K562 treated with DMSO at 1 percent for 12 hours (cell line): Measurements from ENCODE around the gene IPO4. TPM values are rescaled to one million over a fixed set of nuclear protein-coding genes. Genes with fewer than 3 reads are reported as not detected.

ENCODE experiments used
- total RNA-seq: library from RNA; unstranded; fragments of 300-600 nt; gene quantifications from 2 replicates; pipeline ENCODE4 v1.2.3, GENCODE V29; 2022; ENCODE audit not compliant: insufficient read depth

IPO4 gene, protein sequence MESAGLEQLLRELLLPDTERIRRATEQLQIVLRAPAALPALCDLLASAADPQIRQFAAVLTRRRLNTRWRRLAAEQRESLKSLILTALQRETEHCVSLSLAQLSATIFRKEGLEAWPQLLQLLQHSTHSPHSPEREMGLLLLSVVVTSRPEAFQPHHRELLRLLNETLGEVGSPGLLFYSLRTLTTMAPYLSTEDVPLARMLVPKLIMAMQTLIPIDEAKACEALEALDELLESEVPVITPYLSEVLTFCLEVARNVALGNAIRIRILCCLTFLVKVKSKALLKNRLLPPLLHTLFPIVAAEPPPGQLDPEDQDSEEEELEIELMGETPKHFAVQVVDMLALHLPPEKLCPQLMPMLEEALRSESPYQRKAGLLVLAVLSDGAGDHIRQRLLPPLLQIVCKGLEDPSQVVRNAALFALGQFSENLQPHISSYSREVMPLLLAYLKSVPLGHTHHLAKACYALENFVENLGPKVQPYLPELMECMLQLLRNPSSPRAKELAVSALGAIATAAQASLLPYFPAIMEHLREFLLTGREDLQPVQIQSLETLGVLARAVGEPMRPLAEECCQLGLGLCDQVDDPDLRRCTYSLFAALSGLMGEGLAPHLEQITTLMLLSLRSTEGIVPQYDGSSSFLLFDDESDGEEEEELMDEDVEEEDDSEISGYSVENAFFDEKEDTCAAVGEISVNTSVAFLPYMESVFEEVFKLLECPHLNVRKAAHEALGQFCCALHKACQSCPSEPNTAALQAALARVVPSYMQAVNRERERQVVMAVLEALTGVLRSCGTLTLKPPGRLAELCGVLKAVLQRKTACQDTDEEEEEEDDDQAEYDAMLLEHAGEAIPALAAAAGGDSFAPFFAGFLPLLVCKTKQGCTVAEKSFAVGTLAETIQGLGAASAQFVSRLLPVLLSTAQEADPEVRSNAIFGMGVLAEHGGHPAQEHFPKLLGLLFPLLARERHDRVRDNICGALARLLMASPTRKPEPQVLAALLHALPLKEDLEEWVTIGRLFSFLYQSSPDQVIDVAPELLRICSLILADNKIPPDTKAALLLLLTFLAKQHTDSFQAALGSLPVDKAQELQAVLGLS
- total RNA-seq, result 12.2 and 13.1 TPM in 2 replicates

DNA sequence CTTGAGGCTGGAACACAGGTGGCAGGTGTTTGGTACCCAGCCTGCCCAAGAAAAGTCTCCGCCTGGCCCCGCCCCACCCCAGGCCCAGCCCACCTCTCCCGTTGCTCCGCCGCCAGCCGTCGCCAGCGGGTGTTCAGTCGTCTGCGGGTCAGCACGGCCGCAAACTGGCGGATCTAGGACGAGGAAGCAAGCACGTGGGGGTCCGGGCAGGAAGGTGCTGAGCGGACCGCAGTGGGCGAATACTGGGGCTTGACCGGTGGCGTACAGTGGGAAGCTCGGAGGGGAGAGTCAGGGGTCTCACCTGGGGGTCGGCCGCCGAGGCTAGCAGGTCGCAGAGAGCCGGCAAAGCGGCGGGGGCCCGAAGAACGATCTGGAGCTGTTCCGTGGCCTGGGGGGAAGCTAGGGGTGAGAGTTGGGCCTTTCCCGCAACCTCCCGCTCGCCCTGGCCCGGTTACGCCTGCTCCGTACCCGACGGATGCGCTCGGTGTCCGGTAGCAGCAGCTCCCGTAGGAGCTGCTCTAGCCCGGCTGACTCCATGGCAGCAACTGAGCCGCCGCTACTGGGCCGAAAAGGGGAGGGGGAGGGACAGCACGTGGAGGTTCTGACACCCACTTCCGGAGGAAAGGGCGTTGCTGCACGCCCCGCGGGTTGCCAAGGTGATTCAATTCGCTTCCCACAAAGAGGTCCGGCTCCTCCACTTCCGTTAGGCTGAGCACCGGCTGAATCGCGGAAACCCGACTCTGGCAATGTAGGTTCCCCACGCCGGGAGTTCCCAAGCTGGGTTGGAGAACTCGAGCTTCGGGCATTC is at the start of gene IPO4:
IPO4 (minus strand) TSS at position 566 of the 808 bp plus-strand sequence; CDS start at position 537, 29 bp downstream.

DNA sequence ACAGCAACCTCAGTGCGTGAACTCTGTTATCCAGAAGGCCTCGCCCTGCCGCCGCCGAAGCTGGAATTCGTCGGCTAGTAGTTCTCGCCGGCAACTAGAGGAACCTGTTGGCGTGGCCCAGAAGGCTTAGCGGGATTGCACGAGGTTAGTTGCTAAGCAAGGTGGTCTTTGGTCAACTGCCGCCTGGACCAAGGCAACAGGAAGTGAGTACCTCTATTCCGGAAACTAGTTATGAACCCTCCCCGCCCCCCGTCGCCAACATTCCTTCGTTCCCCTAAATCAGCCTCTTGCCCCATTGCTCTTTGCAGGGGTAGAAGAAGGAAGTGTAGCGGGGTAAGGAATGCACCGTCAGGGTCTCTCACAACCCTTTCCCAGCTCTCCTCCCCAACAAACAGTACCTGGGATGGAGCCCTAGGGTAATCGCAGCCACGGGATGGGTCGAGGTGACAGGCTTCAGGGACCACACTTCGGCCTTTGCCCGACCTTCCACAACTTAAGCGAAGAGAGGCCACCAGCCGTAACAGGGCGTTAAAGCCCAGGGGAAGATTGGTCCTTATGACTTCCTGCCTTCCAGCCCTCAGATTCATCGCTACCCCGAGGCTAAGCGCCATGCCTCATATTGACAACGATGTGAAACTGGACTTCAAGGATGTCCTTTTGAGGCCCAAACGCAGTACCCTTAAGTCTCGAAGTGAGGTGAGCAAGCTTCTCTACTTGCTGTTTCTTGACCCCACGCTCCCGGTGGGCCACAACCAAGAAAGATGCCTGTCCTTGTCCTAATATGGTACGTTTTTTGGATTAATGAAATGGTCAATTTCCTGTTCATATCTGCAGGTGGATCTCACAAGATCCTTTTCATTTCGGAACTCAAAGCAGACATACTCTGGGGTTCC is 44.3 kb upstream of the IPO4 start, which contains the start of gene GMPR2:
GMPR2 (plus strand) TSS at position 285 of the 893 bp plus-strand sequence; CDS start at position 610, 325 bp downstream.

DNA sequence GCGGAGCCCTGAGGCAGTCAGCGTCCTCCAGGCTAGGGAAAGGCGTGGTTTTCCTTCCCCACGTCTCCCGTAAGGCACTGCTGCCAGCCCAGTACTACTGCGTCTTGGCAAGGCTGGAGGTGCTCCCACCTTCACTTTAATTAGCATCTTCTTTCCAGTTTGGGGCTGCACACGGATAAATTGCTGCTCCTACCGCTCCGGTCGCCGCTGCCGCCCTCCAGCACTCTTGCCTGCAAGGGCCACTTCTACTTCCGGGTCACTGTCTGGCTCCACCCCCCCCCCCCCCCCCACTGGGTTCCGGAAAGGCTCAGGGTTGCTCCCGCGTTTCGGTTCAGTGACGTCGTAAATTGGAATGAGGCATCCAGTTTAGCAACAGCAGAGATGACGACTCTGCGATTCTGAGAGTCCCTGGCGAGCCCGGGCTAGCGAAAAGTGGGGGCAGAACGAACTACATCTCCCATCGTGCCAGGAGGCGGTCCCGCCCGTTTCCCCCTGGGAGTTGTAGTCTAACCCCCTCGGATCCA is 43.6 kb upstream of the IPO4 start, which contains the start of gene NEDD8:
NEDD8 (minus strand) TSS at position 247 of the 524 bp plus-strand sequence; CDS start at position 147, 100 bp downstream.

DNA sequence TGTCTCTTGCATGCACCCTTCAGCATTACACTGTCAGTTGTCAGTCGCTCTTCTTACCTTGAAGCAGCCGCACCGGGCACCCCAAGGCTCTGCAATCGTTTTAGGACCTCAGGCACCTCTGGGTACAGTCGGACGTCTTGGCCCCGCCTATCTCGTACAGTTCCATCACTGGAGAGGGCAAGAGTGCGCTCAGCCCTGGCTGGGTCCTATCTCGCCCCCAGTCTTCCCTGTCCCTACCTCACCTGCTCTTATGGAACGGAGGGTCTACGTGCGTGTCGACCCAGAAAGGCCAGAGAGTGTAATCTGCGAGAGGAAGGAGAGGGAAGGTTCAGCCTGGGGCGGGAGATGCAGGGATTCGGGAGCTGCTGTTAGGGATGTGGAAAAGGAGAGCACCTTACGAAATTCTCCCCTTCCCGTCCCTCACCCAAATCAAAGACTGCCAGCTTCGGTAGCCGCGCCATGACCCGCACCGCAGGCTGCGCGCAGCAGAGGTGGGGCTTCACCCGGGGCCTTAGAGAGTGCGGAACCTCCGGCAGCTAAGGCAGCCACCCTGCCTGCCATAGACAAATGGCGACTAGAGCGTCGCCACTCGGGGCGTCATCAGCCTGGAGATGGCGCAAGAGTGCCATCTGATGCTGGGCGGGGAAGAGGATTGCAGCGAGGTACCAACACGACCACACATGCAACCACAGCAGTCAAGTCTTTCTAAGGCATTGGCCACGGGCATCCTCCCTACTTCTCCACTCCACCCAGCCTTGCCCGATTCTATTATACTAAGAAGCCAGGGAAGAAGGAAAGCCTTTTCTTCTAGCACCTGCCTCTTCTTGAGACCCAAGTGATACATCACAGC is 27.1 kb upstream of the IPO4 start, which contains the start of gene MDP1:
MDP1 (minus strand) TSS at position 572 of the 850 bp plus-strand sequence; CDS start at position 461, 111 bp downstream.

DNA sequence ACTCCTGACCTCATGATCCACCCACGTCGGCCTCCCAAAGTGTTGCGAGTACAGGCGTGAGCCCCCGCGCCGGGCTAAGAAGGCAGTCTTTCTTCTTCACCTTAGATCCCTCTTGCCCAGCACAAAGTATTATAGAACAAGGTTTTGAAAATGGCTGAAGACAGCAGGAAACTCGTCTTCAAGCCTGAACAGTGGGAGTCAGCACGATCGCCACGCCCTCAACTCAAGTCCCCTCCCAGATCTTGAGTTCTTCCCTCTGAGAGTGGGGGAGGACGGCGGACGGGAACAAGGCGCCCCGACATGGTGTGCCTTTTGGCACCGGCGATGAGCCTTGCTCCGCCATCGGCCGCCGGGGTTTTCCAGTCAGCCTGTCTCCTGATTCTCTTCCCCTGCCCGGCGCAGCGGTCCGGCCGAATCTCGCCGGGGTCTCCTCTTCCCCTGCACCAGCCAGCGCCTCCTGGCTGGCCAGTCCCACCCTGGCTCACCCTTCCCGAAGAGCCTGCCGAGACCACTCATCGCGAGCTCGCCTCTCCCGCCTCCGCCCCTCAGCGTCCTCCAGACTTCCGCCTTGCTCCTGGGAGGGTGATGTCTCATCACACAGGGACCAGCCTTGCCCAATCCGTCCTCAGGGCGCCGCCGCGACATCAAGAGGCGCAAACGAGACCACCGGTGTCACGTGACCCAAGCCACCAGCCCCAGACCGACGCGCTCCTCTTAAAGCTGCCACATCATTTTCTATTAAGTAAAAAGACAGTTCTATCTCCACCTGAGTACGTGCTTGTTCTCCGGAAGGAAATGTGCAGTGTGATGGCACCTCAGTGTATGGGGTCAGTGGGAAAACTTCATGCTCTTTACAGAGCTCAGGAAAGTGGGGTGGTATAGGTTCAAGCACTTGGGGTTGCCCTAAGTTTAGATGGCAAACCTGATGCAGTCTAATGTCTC is 24.6 kb upstream of the IPO4 start, which contains the start of gene CHMP4A:
CHMP4A (minus strand) TSS at position 565 of the 942 bp plus-strand sequence; CDS start at position 516, 49 bp downstream.

DNA sequence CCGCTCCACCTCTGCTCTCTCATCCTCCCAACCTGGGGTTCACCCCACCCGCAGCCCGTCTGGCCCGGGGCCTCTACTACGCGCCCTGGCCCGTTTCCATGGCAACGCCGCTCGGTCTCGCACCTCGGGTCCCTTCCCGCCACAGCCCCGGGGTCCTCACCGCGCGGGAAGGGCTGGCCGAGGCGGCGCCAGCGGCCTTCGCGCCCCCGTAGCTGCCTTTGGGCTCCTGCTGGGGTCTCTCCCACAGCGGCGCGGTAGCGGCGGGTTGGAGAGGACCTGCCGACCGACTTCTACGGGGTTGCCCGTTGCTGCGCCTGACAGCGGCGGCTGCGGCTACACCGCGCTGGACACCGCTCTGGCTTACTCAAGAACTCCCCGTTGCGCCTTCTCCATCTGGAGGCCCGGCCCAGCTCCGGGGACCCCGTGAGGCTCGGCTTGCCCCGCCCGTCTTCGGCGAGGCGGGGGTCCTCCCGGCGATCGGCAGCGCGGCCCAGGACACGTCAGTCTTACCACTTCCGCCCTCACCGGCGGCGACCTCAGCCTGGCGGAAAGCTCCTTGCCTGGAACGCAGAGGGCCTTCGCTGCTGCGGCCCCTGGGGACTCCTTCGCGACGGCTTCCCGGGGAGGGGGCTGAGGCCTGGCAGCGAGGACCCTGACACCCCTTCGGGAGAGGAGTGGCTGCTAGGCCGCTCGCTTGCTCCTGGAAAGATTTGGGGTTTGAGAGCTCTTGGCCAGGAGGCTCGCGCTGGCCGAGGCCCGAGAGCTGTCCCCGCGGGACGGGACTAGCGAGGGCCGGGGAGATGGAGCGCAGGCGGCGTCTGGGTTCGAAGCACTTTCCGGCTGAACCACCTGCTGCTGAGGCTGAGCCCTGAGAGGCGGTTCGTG is 6.8 kb upstream of the IPO4 start, which contains the start of gene TM9SF1:
TM9SF1 (minus strand) TSS at position 256 of the 885 bp plus-strand sequence. CDS start 422 bp downstream, outside the sequence.

DNA sequence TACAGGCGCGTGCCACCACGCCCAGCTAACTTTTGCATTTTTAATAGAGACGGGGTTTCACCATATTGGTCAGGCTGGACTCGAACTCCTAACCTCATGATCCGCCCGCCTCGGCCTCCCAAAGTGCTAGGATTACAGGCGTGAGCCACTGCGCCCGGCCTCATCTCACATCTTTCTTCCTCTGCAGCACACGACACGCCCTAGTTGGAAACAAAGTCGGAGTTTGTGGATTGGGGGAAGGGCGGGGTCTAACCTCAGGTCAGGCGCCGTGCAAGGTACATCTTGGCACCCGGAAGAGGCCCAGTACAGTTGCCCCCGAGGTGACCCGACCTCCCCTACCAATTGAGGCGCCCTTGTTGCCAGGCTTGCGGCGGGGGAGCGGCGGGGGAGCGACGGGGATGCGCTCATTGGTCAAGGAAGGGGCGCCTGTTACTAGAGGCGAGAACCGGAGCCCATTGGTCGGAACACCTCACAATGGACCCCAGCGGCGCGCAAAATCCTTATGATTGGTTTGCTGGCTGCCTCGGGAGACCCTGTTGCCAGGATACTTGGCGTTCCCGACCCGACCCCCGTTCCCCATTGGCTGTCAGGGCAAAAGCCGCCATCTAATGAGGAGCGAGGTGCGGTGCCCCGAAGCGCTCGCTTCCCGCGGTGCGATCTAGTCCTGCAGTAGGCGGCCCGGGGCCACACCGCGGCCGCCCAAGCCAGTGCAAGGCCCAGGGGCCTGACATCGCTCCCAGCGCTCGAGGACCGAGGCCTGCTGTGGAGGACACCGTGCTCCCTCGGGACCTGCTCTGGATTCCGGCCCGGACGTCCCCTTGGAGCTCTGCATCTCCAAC is 17.0 kb downstream of the IPO4 start, which contains the start of gene REC8:
REC8 (plus strand) TSS at position 659 of the 839 bp plus-strand sequence. CDS start 473 bp downstream, outside the sequence.

DNA sequence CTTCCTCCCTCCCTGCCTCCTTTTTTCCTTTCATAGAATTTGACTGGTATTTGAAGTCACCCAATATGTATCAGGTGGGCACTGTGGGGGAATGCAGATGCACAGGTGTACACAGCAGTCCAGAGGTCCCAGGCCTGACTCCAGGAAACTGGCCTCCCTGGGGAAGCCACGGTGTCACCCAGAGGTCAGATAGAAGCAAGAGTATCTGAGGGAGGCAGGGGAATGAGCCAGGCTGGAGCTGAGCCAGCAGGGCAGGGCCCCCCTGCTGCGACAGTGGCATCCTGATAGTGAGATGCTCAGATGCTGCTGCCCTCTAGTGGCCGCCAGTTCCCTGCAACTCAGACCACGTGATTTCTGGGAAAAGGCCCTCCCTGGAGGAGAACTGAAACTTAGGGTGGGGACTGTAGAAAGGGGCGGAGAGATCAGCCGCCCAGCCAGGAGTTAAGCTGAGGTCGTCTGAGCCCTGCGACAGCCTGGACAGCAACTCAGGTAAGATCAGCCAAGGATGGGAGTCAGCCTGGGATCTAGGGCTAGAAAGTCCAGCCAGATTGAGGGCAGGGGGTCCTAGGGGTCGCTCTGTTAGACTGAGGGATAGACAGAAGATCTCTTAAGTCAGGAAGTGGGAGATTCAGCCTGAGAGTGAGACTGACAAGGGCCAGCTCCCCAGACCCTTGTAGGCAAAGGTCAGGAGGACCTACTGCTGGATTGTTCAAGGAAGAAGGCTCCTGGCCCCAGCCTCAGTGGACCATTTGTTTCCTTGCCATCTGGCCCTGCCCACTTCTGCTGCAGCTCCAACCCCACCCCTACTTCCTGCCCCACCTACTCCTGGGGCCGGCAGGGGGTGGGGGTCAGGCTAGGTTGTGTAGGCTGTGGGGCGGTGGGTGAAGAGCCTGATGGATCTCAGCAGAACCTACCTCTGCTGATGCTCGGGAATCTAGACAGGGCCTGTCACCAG is 27.5 kb downstream of the IPO4 start, which contains the start of gene IRF9:
IRF9 (plus strand) TSS at position 416 of the 955 bp plus-strand sequence. CDS start 880 bp downstream, outside the sequence.

DNA sequence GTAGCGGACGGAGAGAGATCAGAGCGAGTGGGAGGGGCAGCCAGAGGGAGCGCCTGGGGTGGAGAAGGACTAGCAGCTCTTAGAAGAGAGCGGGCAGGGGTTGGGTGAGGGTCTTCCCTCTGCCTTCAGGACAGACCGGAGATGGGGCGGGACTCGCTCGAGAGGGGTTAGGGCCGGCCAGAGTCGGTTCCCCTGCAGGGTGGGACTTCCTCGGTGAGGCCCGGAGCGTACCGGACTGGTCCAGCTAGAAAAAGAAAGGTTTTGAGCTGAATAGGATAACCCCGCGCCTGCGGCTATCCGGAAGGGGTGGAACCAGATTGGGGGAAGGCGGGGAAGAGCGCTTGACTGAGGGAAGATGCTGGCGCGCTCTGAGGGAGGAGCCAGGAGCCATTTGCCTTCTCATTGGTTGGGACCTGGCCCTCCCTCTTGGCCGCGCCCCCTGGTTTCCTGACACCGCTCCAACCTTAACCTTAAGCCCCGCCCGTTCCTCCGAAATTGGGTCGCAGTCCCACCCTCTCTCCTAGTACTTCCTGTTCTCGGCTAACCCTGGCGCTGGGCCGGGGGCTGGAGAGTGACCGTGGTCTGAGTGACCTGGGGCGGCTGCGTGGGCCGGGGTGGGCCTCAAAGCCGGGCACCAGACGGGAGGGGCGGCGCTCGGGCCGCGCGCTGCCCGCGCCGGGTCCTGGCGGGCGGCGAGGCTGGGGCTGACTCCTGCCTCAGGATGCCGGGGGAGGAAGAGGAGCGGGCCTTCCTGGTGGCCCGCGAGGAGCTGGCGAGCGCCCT is 41.4 kb downstream of the IPO4 start, which contains the start of gene RNF31:
RNF31 (plus strand) TSS at position 521 of the 783 bp plus-strand sequence; CDS start at position 722, 201 bp downstream.

DNA sequence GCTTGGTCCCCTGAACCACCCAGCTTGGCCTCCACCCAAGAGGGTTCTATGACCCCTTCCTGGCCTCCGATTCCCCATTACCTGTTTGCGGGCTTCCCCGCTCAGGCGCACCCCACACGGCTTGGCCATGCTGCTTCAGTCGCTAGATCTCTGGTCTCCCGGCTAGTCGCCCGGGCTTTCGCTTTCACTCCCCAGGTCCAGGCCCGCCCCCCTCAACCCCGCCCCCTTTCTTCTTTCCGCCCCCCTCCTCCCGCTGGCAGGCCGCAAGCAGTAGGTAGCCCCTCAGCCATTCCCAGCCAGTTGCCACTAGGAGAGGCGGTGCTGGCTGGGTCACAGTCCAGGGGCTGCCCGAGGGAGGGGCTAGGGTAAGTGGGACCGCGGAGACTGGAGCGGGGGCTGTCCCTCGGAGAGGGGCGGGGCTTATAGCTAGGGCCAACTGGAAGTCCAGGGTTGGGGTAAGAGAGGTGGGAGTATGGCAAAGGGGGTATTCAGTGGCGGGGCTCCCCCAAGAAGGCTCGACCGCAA is 42.1 kb downstream of the IPO4 start, which contains the start of gene PSME2:
PSME2 (minus strand) TSS at position 158 of the 525 bp plus-strand sequence; CDS start at position 129, 29 bp downstream.

DNA sequence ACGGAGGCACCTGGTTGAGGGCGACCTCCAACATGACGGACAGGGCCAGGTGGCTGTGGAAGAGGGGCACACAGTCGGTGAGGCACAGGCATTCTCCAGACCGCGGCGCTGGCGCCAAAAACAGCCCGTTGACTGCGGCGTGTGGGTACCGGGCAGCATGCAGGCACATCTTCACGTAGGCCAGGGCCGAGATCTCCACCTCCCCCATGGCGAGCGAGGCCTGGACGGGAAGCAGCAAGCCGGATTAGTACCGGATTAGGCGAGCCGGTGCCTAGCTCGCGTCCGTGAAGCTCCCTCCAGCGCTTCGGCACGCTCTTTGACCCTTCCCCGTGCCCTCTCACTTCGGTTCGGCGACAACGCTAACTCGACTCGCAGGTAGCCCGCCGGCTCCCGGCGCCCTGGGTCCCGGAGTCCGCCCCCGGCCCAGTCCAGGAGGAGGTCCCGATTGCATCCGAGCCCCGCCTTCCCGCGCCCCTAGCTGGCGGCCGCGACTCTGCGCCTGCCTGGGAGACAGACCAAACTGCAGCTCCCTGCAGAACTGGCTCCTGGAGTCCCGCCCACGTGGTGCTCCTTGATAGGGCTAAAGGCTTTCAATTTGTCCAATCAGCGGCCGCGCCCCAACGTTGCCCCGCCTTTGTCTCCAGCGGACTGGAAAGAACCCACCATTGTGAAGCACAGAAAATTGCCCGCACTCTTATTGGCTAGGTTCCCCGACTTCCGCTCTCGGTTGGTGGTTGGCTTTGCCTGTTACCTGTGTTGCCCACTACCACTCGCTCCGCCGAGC is 47.3 kb downstream of the IPO4 start, which contains the start of gene EMC9:
EMC9 (minus strand) TSS at position 495 of the 784 bp plus-strand sequence; CDS start at position 208, 287 bp downstream.

